Activated T-helper 1 cell treated with anti-CD3 and anti-CD28 coated beads, Interleukin-2, amount 50 U/mL, for 16 hours (primary cell): ENCODE results near the gene KIF1A.
A peak's percentile ranks its signal among the peaks of the same experiment; 100 is the strongest.
"Not testable (repeated sequence)": the region's sequence is repeated elsewhere in the genome, so short reads cannot be mapped to it uniquely, and the experiment has no call there.

Experiments used
- DNase-seq, 2 donors: peaks; one replicate each; pipeline ENCODE4 v3.0.0-alpha.2; 2020; ENCODE audit warnings: low read depth in 1 of 2, low spot score in 1 of 2

Gene KIF1A

GRCh38 chr2:240705204-240705791, 114.7 kb downstream of the KIF1A start:
- DNase-seq, result no peak

DNA sequence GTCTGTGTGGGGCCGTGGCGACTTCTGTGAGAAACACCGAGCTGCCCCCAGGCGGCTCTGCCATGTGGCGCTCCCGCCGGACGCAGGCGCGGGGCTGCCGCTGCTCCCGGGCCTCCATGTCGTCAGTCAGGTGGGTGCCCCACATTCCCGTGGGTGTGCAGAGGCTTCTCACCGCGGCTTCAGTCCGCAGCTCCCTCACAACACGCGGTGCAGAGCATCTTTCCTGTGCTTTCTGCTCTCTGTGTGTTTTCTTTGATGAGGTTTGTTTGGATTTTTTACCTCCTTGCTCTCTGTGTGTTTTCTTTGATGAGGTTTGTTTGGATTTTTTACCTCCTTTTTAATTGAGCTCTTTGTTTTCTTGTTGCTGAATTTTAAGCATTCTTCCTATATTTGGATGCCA, 115.4 kb downstream of the KIF1A start:
- peak in 1 of 2 donors; percentile 10 for DNase-seq

DNA sequence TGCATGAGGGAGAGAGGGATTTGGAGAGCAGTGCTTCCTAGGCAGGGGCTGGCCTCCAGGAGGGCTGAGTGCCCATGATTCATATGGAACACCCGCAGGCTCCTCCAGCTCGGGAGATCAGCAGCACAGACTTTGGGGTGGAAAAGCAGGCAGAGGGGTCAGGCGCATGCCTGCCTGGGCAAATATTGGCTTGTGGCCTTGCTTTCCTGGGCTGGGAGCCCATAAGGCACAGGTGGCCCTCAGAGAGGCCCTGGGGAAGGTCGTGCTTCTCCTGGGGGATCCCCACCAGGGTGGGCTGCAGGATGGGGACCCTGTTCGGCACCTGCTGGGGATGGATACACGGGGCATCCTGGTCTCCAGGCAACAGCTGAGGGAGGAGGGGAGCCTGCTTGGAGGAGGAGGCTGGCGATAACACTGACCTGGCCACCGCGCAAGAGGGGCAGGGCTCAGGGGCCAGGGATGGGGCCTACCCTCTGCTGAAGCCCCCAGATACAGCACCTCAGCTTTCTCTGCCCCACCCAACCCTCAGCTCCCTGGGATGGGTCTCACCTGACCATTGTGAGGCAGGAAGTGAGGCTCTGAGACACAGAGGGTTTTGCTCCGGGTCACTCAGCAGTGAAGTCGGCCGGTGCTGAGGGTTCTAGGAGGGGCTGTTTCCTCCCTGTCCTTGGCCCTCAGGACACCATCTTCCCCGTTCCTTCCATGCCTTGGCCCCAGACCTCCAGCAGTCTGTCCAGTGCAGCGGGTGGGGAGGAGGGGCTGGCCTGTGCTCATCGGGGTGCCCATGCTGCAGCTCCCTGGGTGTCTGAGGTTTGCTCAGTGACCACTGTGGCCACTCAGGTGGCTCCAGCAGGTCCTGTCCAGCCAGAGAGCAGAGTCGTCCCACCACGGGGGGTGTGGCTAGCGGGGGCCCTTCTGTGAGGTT, 116.3 kb downstream of the KIF1A start:
- no peak for DNase-seq

DNA sequence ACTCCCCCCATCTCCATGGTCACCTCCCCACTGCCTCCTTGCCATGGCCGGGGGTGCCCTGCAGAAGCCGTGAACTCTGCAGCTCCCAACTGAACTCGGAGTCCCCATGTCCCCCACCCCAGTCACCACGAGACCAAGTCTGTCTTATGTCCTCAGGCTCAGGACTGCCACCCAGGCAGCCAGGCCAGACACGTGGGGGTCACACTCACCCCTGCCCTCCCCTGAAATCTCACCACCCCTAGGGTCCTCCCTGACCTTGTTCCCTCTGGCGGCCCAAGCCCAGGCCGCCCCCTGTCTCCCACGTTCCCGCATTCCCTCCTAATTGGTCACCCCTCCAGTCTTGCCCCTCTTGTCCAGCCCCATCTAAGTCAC, 117.4 kb downstream of the KIF1A start:
- DNase-seq, result no peak

DNA sequence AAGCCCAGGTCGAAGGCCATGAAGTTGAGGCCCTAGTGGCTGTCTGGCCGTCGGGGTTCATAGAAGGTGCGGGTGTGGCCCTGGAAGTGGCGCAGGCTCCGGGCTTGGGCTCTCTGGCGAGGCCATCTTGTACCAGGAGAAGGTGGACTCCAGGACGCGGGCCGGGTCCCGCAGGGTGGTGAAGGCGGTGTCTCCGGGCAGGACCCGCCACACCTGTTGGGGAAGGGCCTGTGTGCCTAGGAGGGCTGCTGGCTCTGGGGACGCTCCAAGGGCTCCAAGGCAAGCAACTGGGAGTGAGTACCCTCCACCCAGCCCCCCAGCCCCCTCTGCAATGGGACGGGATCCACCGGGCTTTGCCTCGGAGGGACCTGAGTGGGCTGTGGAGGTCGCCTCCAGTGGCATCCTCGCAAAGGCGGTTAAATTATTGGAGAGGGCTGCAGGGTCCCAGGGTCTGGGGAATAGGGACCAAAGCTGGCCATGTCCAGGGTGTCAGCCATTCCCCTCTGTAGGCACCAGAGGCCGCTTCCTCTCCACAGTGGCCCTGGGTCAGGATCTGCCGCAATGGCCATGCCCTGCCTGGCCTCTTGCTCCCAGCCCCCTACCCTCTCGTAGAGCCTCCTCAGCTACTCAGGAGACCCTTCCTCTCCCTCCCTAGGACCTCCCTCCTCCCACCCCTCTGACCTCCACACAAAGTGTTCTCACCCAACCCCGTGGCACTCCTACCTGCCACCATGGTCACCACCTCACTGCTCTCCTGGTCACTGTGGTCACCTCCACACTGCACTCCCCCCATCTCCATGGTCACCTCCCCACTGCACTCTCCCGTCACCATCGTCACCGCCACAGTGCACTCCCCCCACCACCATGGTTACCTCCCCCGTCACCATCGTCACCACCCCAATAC, 118.0 kb downstream of the KIF1A start:
- DNase-seq, result no peak

GRCh38 chr2:240701091-240701735, 118.8 kb downstream of the KIF1A start:
- DNase-seq, result no peak

- not testable (repeated sequence) for DNase-seq
These were observed 119.4 kb downstream of the KIF1A start for GRCh38 chr2:240700616-240701015.

DNA sequence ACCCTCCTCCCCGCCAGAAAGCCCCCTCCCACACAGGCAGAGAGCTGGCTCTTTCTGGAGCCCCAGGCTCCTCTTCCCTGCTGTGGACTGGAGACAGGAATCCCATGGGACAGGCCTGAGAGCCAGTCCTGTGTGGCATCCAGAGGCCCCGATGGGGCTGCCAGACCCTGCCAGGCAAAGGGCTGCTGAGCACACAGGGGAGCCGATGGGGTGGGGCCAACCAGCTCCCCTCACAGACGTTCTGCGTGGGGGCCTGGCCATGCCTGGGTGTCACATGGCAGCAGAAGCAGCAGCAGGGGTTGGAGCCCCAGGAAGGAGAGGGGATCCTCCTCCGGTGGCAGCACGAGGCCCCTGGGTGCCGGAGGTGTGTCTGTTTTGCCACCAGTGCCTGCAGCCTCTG, 120.2 kb downstream of the KIF1A start:
- DNase-seq, result not testable (repeated sequence)

- not testable (repeated sequence) for DNase-seq
These were observed 121.0 kb downstream of the KIF1A start for GRCh38 chr2:240698852-240699561.

- DNase-seq, result not testable (repeated sequence)
These were observed 123.5 kb downstream of the KIF1A start for GRCh38 chr2:240696469-240696868.

DNA sequence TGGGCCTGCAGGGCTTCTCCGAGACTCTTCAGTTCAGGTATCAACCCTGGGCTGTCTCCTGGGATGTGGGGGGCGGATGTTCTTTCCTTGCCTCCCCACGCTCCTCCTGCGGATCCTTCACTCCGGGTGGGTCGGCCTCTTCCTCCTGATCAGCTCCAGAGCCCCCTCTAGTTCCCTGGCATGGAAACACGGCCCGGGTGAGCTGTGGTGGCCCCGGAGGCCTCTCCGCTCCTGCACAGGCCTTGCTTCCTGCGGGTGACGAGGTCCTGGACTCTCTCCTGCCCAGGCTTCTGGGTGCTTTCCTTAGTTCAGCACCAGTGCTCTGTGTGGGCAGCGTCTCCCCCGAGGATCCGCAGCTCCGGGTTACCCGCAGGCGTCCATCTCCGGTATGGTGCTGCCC, 124.4 kb downstream of the KIF1A start:
- DNase-seq, result not testable (repeated sequence)

DNA sequence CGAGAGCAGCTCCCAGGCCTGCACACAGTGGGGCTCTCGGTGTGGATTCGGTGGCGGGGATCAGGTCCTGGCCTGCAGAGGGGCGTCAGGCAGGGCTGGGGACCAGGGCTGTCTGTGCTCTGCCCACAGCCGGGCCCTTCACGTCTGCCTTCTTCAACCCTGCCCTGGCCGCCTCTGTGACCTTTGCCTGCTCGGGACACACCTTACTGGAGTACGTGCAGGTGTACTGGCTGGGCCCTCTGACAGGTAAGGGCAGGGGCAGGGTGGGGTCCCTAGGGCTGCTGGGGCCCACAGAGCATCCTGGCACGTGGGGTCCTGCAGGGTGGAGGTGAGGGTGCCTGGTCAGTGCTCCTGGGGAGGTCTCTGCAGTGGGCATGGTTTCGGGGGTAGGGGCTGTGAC, 125.7 kb downstream of the KIF1A start:
- DNase-seq, result not testable (repeated sequence)

GRCh38 chr2:240692583-240693561, 127.1 kb downstream of the KIF1A start:
- DNase-seq, result not testable (repeated sequence)

- not testable (repeated sequence) for DNase-seq
These were observed 128.2 kb downstream of the KIF1A start, which contains the start of gene AQP12A for GRCh38 chr2:240691631-240692420. TSS of gene AQP12A (plus strand) at chr2:240691866. CDS start at chr2:240691914, 48 bp downstream.

DNA sequence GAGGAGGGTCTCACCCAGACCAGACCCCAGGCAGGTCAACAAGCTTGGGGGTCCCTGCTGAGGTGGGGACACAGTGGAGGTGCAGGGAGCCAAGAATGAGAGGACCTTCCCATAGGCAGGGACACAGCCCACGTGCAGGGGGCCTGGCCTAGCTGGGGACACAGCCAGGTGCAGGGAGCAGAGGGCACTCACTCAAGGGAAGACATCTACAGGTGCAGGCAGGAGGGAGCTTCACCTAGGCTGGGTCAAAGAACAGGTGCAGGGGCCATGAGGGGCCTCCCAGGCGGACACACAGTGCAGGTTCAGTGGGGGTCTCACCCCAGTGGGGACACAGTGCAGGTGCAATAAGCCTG, 129.0 kb downstream of the KIF1A start:
- DNase-seq, result not testable (repeated sequence)

DNA sequence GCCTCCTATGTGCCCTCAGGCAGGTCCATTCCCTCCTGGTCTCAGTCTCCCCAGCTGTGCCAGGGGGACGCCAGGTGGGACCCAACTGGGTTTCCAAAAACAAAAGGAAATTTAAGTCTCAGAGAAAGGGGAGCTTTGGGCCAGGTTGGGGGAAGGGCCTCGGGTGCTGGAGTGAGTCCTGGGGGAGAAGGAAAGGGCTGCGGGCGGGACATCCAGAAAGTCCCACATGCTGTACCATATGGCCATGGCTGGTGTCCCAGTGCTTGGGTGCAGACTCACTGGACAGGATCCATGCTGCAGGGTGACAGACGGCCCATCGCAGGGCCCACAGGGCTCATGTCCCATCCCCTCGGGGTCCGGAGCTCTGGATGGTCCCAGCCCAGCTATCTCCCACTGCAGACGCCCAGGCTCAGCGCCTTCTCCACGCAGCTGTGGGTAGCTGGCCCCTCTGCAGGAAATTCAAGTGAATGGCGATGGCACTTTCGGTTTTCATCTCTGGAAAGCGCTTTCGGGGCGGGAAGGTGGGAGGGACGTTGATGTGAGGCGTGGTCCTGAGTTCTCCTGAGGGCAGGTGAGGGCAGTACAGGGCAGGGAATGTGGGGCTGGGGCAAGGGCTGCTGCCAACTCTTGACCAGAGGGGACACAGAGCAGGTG, 129.5 kb downstream of the KIF1A start:
- not testable (repeated sequence) for DNase-seq

GRCh38 chr2:240689975-240690374, 130.0 kb downstream of the KIF1A start:
- DNase-seq, result no peak

DNA sequence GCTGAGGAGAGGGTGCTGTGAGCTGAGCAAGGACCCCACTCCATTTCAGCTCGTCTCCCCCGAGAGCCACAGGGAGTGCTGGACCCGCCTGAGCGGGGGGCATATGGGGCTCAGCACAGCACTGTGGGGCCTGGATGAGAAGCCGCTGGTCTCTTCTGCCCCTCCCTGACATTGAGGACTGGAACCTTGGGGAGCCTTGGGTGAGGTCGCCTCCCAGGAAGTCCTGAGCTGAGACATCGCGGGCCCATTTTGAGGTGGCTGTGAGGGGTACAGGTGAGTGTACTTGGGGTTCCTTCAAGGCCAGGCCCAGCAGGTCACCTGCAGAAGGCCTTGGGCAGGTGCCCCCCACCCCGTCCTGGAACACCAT, 131.5 kb downstream of the KIF1A start:
- DNase-seq, result no peak
